H1 (cell line): ENCODE results near the gene SLC36A2. TPM values are rescaled to one million over a fixed set of nuclear protein-coding genes. Genes with fewer than 3 reads are reported as not detected.

Source experiments
- ASH2L ChIP-seq: fragments of 200-600, 300-600 bp; sonication (generic); IDR thresholded peaks from one replicate; pipeline ENCODE4 v1.7.1; 2017; ENCODE audit warnings: low read length
- BACH1 ChIP-seq: IDR thresholded peaks from 2 replicates; pipeline ENCODE4 v1.6.1; 2012; ENCODE audit warnings: low read length, improper control_type of control experiment
- EZH2 ChIP-seq: fragments of 200-600 bp; sonication (generic); IDR thresholded peaks from 2 replicates; pipeline ENCODE4 v1.7.1; 2012; ENCODE audit warnings: low read depth, mild to moderate bottlenecking, moderate library complexity, low read length, inconsistent platforms; ENCODE audit not compliant: severe bottlenecking
- HDAC6 ChIP-seq: IDR thresholded peaks from one replicate; pipeline ENCODE4 v1.7.1; 2012; ENCODE audit warnings: low read depth, mild to moderate bottlenecking, inconsistent platforms, low read length, moderate library complexity
- SAP30 ChIP-seq: fragments of 300-600 bp; sonication (generic); IDR thresholded peaks from 2 replicates; pipeline ENCODE4 v1.7.1; 2012; ENCODE audit warnings: low read length, moderate library complexity, mild to moderate bottlenecking, inconsistent platforms; ENCODE audit not compliant: insufficient read depth, insufficient replicate concordance
- SIN3A ChIP-seq, 2 experiments: IDR thresholded peaks in 1 of 2; conservative IDR thresholded peaks in 1 of 2; 2 replicates each; pipeline ENCODE4 v1.6.1; 2011 to 2012; ENCODE audit warnings: low read length in 2 of 2, improper control_type of control experiment in 1 of 2, low read depth in 1 of 2, mild to moderate bottlenecking in 1 of 2
- SIRT6 ChIP-seq: IDR thresholded peaks from one replicate; pipeline ENCODE4 v1.7.1; 2012; ENCODE audit warnings: low read length, inconsistent platforms
- SP1 ChIP-seq: IDR thresholded peaks from 2 replicates; pipeline ENCODE4 v1.6.1; 2011; ENCODE audit warnings: low read depth, low read length
- SP4 ChIP-seq: IDR thresholded peaks from 2 replicates; pipeline ENCODE4 v1.6.1; 2012; ENCODE audit warnings: low read length, inconsistent platforms
- SRF ChIP-seq: IDR thresholded peaks from 2 replicates; pipeline ENCODE4 v1.6.1; 2011; ENCODE audit warnings: mild to moderate bottlenecking, low read depth, low read length, moderate library complexity
- TAF1 ChIP-seq: IDR thresholded peaks from 2 replicates; pipeline ENCODE4 v1.6.1; 2011; ENCODE audit warnings: mild to moderate bottlenecking, low read depth, low read length
- TAF7 ChIP-seq: optimal IDR thresholded peaks from 2 replicates; pipeline ENCODE3; 2011; ENCODE audit warnings: low read depth, mild to moderate bottlenecking, inconsistent platforms, low read length, moderate library complexity, borderline replicate concordance
- YY1 ChIP-seq: IDR thresholded peaks from 2 replicates; pipeline ENCODE4 v1.6.1; 2011; ENCODE audit warnings: low read depth, mild to moderate bottlenecking, low read length
- polyA plus RNA-seq, 7 experiments: library from polyadenylated mRNA; depleted of rRNA in 3 of 7; stranded (reverse) in 5 of 7; unstranded in 2 of 7; fragments of >200 nt in 5 of 7; fragments of 200-250 nt in 2 of 7; gene quantifications; 1 replicate in 5 of 7; 2 replicates in 1 of 7; 4 replicates in 1 of 7; pipeline versions ENCODE4 v1.2.1 to v1.2.3, GENCODE V29; 2011 to 2013; ENCODE audit warnings: missing spikeins in 2 of 7, mixed read lengths in 2 of 7
- total RNA-seq: library from RNA; stranded (reverse); fragmentation: NEBNext Ultra II Directional; extraction: Animal tissue kit (Norgen Biotek cat#: 25700); gene quantifications from 2 replicates; pipeline ENCODE4 v1.2.1, GENCODE V29; 2021
- TF ChIP-seq, protein P1 (sequence below): IDR thresholded peaks from 2 replicates; pipeline ENCODE4 v1.6.1; 2012; ENCODE audit warnings: low read length, inconsistent platforms
- TF ChIP-seq, protein P2 (sequence below), 3 experiments: IDR thresholded peaks; 1 replicate in 2 of 3; 2 replicates in 1 of 3; pipeline versions ENCODE4 v1.5.1 to v1.6.1; 2011; ENCODE audit warnings: low read length in 3 of 3, mild to moderate bottlenecking in 3 of 3, inconsistent platforms in 2 of 3, low read depth in 1 of 3, moderate library complexity in 1 of 3; ENCODE audit not compliant: insufficient read depth in 1 of 3; ENCODE audit errors: control extremely low read depth in 1 of 3
- TF ChIP-seq, protein P3 (sequence below): IDR thresholded peaks from 2 replicates; pipeline ENCODE4 v1.6.1; 2012; ENCODE audit warnings: inconsistent platforms
- TF ChIP-seq, protein P4 (sequence below): IDR thresholded peaks from 2 replicates; pipeline ENCODE4 v1.6.1; 2011; ENCODE audit warnings: low read length, improper control_type of control experiment
- TF ChIP-seq, protein P5 (sequence below): IDR thresholded peaks from 2 replicates; pipeline ENCODE4 v1.6.1; 2012; ENCODE audit warnings: inconsistent platforms

SLC36A2 gene
- total and polyA plus RNA-seq, 2 of the 8 experiments (the other 6 are each of a cell fraction or from before 2014, with no cell fraction given), result 0.30 TPM; not detected in 1

DNA sequence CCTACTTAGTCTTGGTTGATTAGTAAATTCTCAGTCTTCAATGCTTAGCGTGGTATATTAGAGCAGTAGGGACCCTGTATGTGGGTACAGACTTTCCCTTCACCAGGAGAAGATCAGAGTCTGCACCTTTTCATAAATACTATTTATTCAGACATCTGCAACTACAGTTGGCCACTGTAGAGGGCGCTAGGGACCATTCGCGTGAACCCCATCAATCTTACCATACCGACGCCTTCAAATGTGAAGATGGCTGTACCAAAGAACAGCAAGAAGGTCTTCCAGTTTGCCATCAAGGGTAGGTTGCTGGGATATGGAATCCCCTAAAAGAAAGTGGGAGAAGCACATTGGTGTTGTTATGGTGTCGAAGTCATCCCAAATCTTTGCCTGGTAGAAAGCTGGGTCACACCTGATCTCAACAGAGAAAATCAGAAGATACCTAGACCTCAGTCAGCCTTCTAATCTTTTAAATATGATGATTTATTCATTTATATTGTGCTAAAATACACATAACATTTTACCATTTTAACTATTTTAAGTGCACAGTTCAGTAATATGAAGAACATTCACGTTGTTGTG, 62.9 kb downstream of the SLC36A2 start (continued):
- no peak for TF ChIP-seq TAF1
- no peak for TF ChIP-seq SP1
- TF ChIP-seq EZH2, result no peak
- no peak for TF ChIP-seq BACH1
- TF ChIP-seq SIN3A (conservative IDR thresholded peaks at IDR 0.05 in 1 of 2, IDR thresholded peaks at IDR 0.05 in 1 of 2; ENCODE audit: low read depth in 1 of 2, low read length in 2 of 2), result no peak
- no peak for TF ChIP-seq SAP30
- TF ChIP-seq, protein P1, sequence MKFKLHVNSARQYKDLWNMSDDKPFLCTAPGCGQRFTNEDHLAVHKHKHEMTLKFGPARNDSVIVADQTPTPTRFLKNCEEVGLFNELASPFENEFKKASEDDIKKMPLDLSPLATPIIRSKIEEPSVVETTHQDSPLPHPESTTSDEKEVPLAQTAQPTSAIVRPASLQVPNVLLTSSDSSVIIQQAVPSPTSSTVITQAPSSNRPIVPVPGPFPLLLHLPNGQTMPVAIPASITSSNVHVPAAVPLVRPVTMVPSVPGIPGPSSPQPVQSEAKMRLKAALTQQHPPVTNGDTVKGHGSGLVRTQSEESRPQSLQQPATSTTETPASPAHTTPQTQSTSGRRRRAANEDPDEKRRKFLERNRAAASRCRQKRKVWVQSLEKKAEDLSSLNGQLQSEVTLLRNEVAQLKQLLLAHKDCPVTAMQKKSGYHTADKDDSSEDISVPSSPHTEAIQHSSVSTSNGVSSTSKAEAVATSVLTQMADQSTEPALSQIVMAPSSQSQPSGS, result no peak
- TF ChIP-seq, protein P2, sequence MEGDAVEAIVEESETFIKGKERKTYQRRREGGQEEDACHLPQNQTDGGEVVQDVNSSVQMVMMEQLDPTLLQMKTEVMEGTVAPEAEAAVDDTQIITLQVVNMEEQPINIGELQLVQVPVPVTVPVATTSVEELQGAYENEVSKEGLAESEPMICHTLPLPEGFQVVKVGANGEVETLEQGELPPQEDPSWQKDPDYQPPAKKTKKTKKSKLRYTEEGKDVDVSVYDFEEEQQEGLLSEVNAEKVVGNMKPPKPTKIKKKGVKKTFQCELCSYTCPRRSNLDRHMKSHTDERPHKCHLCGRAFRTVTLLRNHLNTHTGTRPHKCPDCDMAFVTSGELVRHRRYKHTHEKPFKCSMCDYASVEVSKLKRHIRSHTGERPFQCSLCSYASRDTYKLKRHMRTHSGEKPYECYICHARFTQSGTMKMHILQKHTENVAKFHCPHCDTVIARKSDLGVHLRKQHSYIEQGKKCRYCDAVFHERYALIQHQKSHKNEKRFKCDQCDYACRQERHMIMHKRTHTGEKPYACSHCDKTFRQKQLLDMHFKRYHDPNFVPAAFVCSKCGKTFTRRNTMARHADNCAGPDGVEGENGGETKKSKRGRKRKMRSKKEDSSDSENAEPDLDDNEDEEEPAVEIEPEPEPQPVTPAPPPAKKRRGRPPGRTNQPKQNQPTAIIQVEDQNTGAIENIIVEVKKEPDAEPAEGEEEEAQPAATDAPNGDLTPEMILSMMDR (IDR thresholded peaks at IDR 0.05; ENCODE audit: control extremely low read depth in 1 of 3, insufficient read depth in 1 of 3, low read depth in 1 of 3, low read length in 3 of 3), result peak; percentile 65 to 80 (median 76)
- TF ChIP-seq SP4, result no peak
- TF ChIP-seq, protein P3, sequence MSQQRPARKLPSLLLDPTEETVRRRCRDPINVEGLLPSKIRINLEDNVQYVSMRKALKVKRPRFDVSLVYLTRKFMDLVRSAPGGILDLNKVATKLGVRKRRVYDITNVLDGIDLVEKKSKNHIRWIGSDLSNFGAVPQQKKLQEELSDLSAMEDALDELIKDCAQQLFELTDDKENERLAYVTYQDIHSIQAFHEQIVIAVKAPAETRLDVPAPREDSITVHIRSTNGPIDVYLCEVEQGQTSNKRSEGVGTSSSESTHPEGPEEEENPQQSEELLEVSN, result no peak; the same call in 1 of the 2 replicates
- TF ChIP-seq, protein P4, sequence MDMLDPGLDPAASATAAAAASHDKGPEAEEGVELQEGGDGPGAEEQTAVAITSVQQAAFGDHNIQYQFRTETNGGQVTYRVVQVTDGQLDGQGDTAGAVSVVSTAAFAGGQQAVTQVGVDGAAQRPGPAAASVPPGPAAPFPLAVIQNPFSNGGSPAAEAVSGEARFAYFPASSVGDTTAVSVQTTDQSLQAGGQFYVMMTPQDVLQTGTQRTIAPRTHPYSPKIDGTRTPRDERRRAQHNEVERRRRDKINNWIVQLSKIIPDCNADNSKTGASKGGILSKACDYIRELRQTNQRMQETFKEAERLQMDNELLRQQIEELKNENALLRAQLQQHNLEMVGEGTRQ, result no peak
- no peak for TF ChIP-seq ASH2L
- TF ChIP-seq SRF, result no peak
- no peak for TF ChIP-seq TAF7
- peak; percentile 29; the same call in 1 of the 2 replicates for TF ChIP-seq YY1
- TF ChIP-seq, protein P5, sequence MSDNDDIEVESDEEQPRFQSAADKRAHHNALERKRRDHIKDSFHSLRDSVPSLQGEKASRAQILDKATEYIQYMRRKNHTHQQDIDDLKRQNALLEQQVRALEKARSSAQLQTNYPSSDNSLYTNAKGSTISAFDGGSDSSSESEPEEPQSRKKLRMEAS, result 0 out of 2 replicates have a peak, but pooled peaks have one; percentile 14
- TF ChIP-seq HDAC6, result no peak
- no peak for TF ChIP-seq SIRT6
